ENCODE results near the gene EMC9.

GRCh38 chr14:24115422-24116127, 25.8 kb downstream of the EMC9 start:
- TF ChIP-seq CTCF (conservative IDR thresholded peaks at IDR 0.05) = no peak
- no peak for TF ChIP-seq EZH2 (IDR thresholded peaks at IDR 0.05; ENCODE audit: low read depth)

All from PC-9 (cell line).